ENCODE measurements around the gene KREMEN2.

Gene KREMEN2

GRCh38 chr16:2980227-2981176, 16.4 kb downstream of the KREMEN2 start, which contains the start of gene PKMYT1:
TSS of gene PKMYT1 (minus strand) at chr16:2980446. CDS start at chr16:2979657, 789 bp downstream.
- peak within 1 kb of the TSS; percentile 77 for H3K27ac ChIP-seq (ENCODE audit: insufficient read depth, low read depth, low read length, poor library complexity, severe bottlenecking)
- 6% methylated on average over 91 of the region's 91 CpGs for WGBS, 2 experiments
- no peaks in the 10 kb centered on the region for H3K36me3 ChIP-seq (ENCODE audit: control insufficient read depth, insufficient read depth, low read length)

GRCh38 chr16:2981177-2981898, 17.3 kb downstream of the KREMEN2 start:
- Histone ChIP-seq H3K36me3 (ENCODE audit: control insufficient read depth, insufficient read depth, low read length) (no peaks in the 10 kb centered on the region), H3K27ac (ENCODE audit: insufficient read depth, low read depth, low read length, poor library complexity, severe bottlenecking) (peak overlapping the region; percentile 77), H3K4me1 (ENCODE audit: control insufficient read depth, insufficient read depth, low read length) (peaks cover 14% of the 10 kb centered on the region), H3K4me3 (ENCODE audit: insufficient read depth, low read depth, low read length) (peak overlapping the region; percentile 72), H3K9me3 (ENCODE audit: control insufficient read depth, low read length) (no peaks in the 10 kb centered on the region), H3K27me3 (ENCODE audit: control insufficient read depth, insufficient read depth, low read length, poor library complexity, severe bottlenecking) (no peaks in the 10 kb centered on the region)
- WGBS, 2 experiments = 27% methylated on average over 33 of the region's 33 CpGs

More at GRCh38 chr16:2980227-2981176, 16.4 kb downstream of the KREMEN2 start, which contains the start of gene PKMYT1:
- Histone ChIP-seq H3K4me1 (ENCODE audit: control insufficient read depth, insufficient read depth, low read length) (peaks cover 14% of the 10 kb centered on the region), H3K27me3 (ENCODE audit: control insufficient read depth, insufficient read depth, low read length, poor library complexity, severe bottlenecking) (no peaks in the 10 kb centered on the region), H3K4me3 (ENCODE audit: insufficient read depth, low read depth, low read length) (peak within 1 kb of the TSS; percentile 72), H3K9me3 (ENCODE audit: control insufficient read depth, low read length) (no peaks in the 10 kb centered on the region)

GRCh38 chr16:2981899-2982250, 17.8 kb downstream of the KREMEN2 start:
- Histone ChIP-seq H3K27me3 (ENCODE audit: control insufficient read depth, insufficient read depth, low read length, poor library complexity, severe bottlenecking) (no peaks in the 10 kb centered on the region), H3K9me3 (ENCODE audit: control insufficient read depth, low read length) (no peaks in the 10 kb centered on the region), H3K4me1 (ENCODE audit: control insufficient read depth, insufficient read depth, low read length) (peaks cover 14% of the 10 kb centered on the region), H3K27ac (ENCODE audit: insufficient read depth, low read depth, low read length, poor library complexity, severe bottlenecking) (peak overlapping the region; percentile 77), H3K4me3 (ENCODE audit: insufficient read depth, low read depth, low read length) (no peak overlapping the region), H3K36me3 (ENCODE audit: control insufficient read depth, insufficient read depth, low read length) (no peaks in the 10 kb centered on the region)
- WGBS, 2 experiments = 10 to 14% methylated on average over 4 of the region's 4 CpGs

- no peak overlapping the region for H3K4me3 ChIP-seq (ENCODE audit: insufficient read depth, low read depth, low read length)
- H3K27ac ChIP-seq (ENCODE audit: insufficient read depth, low read depth, low read length, poor library complexity, severe bottlenecking) = no peak overlapping the region
- peaks cover 16% of the 10 kb centered on the region for H3K4me1 ChIP-seq (ENCODE audit: control insufficient read depth, insufficient read depth, low read length)
- H3K27me3 ChIP-seq (ENCODE audit: control insufficient read depth, insufficient read depth, low read length, poor library complexity, severe bottlenecking) = no peaks in the 10 kb centered on the region
- no peaks in the 10 kb centered on the region for H3K9me3 ChIP-seq (ENCODE audit: control insufficient read depth, low read length)
- H3K36me3 ChIP-seq (ENCODE audit: control insufficient read depth, insufficient read depth, low read length) = no peaks in the 10 kb centered on the region
- 74 to 79% methylated on average over 5 of the region's 5 CpGs for WGBS, 2 experiments
Measured at GRCh38 chr16:2982402-2982801, 18.3 kb downstream of the KREMEN2 start.

GRCh38 chr16:2983706-2984136, 19.6 kb downstream of the KREMEN2 start:
- peaks cover 26% of the 10 kb centered on the region for H3K4me1 ChIP-seq (ENCODE audit: control insufficient read depth, insufficient read depth, low read length)
- 16% methylated on average over 42 of the region's 42 CpGs for WGBS, 2 experiments
- no peaks in the 10 kb centered on the region for H3K27me3 ChIP-seq (ENCODE audit: control insufficient read depth, insufficient read depth, low read length, poor library complexity, severe bottlenecking)
- no peaks in the 10 kb centered on the region for H3K36me3 ChIP-seq (ENCODE audit: control insufficient read depth, insufficient read depth, low read length)
- no peak overlapping the region for H3K27ac ChIP-seq (ENCODE audit: insufficient read depth, low read depth, low read length, poor library complexity, severe bottlenecking)
- H3K9me3 ChIP-seq (ENCODE audit: control insufficient read depth, low read length) = no peaks in the 10 kb centered on the region
- no peak overlapping the region for H3K4me3 ChIP-seq (ENCODE audit: insufficient read depth, low read depth, low read length)

- H3K9me3 ChIP-seq (ENCODE audit: control insufficient read depth, low read length) = no peaks in the 10 kb centered on the region
- peaks cover 34% of the 10 kb centered on the region for H3K4me1 ChIP-seq (ENCODE audit: control insufficient read depth, insufficient read depth, low read length)
- no peaks in the 10 kb centered on the region for H3K36me3 ChIP-seq (ENCODE audit: control insufficient read depth, insufficient read depth, low read length)
- H3K27me3 ChIP-seq (ENCODE audit: control insufficient read depth, insufficient read depth, low read length, poor library complexity, severe bottlenecking) = no peaks in the 10 kb centered on the region
- no peak overlapping the region for H3K27ac ChIP-seq (ENCODE audit: insufficient read depth, low read depth, low read length, poor library complexity, severe bottlenecking)
- WGBS, 2 experiments = 93% methylated on average over 9 of the region's 9 CpGs
- H3K4me3 ChIP-seq (ENCODE audit: insufficient read depth, low read depth, low read length) = no peak overlapping the region
Measured at GRCh38 chr16:2985462-2985861, 21.4 kb downstream of the KREMEN2 start.

- H3K27ac ChIP-seq (ENCODE audit: insufficient read depth, low read depth, low read length, poor library complexity, severe bottlenecking) = no peak overlapping the region
- H3K4me3 ChIP-seq (ENCODE audit: insufficient read depth, low read depth, low read length) = no peak overlapping the region
- WGBS, 2 experiments = 90 to 91% methylated on average over 15 of the region's 15 CpGs
Measured at GRCh38 chr16:2985893-2986355, 21.8 kb downstream of the KREMEN2 start.

GRCh38 chr16:2986623-2987188, 22.6 kb downstream of the KREMEN2 start:
- Histone ChIP-seq H3K27me3 (ENCODE audit: control insufficient read depth, insufficient read depth, low read length, poor library complexity, severe bottlenecking) (no peaks in the 10 kb centered on the region), H3K4me3 (ENCODE audit: insufficient read depth, low read depth, low read length) (no peak overlapping the region), H3K36me3 (ENCODE audit: control insufficient read depth, insufficient read depth, low read length) (no peaks in the 10 kb centered on the region), H3K4me1 (ENCODE audit: control insufficient read depth, insufficient read depth, low read length) (peaks cover 24% of the 10 kb centered on the region), H3K27ac (ENCODE audit: insufficient read depth, low read depth, low read length, poor library complexity, severe bottlenecking) (no peak overlapping the region), H3K9me3 (ENCODE audit: control insufficient read depth, low read length) (no peaks in the 10 kb centered on the region)
- 93 to 94% methylated on average over 17 of the region's 17 CpGs for WGBS, 2 experiments

More at GRCh38 chr16:2985893-2986355, 21.8 kb downstream of the KREMEN2 start:
- no peaks in the 10 kb centered on the region for H3K27me3 ChIP-seq (ENCODE audit: control insufficient read depth, insufficient read depth, low read length, poor library complexity, severe bottlenecking)
- no peaks in the 10 kb centered on the region for H3K36me3 ChIP-seq (ENCODE audit: control insufficient read depth, insufficient read depth, low read length)
- H3K9me3 ChIP-seq (ENCODE audit: control insufficient read depth, low read length) = no peaks in the 10 kb centered on the region
- H3K4me1 ChIP-seq (ENCODE audit: control insufficient read depth, insufficient read depth, low read length) = peaks cover 31% of the 10 kb centered on the region

GRCh38 chr16:2987286-2987685, 23.2 kb downstream of the KREMEN2 start:
- Histone ChIP-seq H3K27me3 (ENCODE audit: control insufficient read depth, insufficient read depth, low read length, poor library complexity, severe bottlenecking) (no peaks in the 10 kb centered on the region), H3K9me3 (ENCODE audit: control insufficient read depth, low read length) (no peaks in the 10 kb centered on the region), H3K4me1 (ENCODE audit: control insufficient read depth, insufficient read depth, low read length) (peaks cover 19% of the 10 kb centered on the region), H3K36me3 (ENCODE audit: control insufficient read depth, insufficient read depth, low read length) (no peaks in the 10 kb centered on the region), H3K4me3 (ENCODE audit: insufficient read depth, low read depth, low read length) (no peak overlapping the region), H3K27ac (ENCODE audit: insufficient read depth, low read depth, low read length, poor library complexity, severe bottlenecking) (no peak overlapping the region)
- 88 to 89% methylated on average over 9 of the region's 9 CpGs for WGBS, 2 experiments

- 60 to 70% methylated on average over 8 of the region's 8 CpGs for whole genome bisulfite sequencing, 2 experiments
- H3K27me3 ChIP-seq (ENCODE audit: control insufficient read depth, insufficient read depth, low read length, poor library complexity, severe bottlenecking) = no peaks in the 10 kb centered on the region
Measured at GRCh38 chr16:2987833-2988232, 23.8 kb downstream of the KREMEN2 start.

More at GRCh38 chr16:2987833-2988232, 23.8 kb downstream of the KREMEN2 start:
- Histone ChIP-seq H3K36me3 (ENCODE audit: control insufficient read depth, insufficient read depth, low read length) (no peaks in the 10 kb centered on the region), H3K27ac (ENCODE audit: insufficient read depth, low read depth, low read length, poor library complexity, severe bottlenecking) (no peak overlapping the region), H3K4me1 (ENCODE audit: control insufficient read depth, insufficient read depth, low read length) (peaks cover 19% of the 10 kb centered on the region), H3K4me3 (ENCODE audit: insufficient read depth, low read depth, low read length) (no peak overlapping the region), H3K9me3 (ENCODE audit: control insufficient read depth, low read length) (no peaks in the 10 kb centered on the region)
